ENCODE results near the gene DDX10. TPM values are rescaled to one million over a fixed set of nuclear protein-coding genes. Genes with fewer than 3 reads are reported as not detected.

The DDX10 gene
- total and polyA plus RNA-seq, 2 of the 8 experiments (the other 6 are each of a cell fraction or from before 2014, with no cell fraction given) = 49.2 to 52.2 TPM

DNA sequence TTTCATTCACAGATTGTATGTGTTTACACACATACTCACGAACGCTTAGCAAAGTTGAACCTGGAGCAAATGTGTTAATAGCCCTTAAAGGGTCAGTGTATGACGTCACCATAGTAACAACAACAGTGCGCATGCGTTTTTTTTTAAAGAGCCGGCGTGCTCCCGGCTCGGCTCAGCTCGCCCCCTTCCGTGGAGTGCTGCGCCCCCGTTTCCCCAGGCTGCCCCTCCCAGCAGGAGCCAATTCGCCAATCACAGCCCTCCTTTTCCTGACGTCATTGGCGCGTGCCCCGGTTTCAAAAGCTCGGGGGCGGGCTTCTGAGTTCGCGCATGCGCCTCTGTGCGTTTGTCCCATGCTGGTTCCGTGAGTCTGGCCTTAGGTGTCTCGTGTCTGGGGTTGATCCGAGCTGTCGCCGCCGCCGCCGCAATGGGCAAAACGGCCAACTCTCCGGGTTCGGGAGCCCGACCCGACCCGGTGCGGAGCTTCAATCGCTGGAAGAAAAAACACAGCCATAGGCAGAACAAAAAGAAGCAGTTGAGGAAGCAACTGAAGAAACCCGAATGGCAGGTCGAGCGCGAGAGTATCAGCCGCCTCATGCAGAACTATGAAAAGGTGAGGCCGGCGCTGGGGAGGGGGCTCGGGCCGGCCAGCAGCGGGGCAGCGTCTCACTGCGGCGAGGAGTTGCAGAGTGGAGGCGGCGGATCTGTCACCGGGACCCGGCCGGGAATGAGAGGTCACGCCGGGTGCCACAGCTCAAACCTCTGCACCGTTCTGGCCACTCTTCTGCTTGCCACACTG lies at the start of gene DDX10 (continued):
- TF ChIP-seq CTBP2 (IDR thresholded peaks at IDR 0.05; ENCODE audit: borderline replicate concordance, insufficient read depth, insufficient read length, low read length) (no peak), USF2 (IDR thresholded peaks at IDR 0.05; ENCODE audit: low read length) (peak; percentile 48), YY1 (IDR thresholded peaks at IDR 0.05; ENCODE audit: low read depth, low read length) (no peak), GTF2F1 (IDR thresholded peaks at IDR 0.05; ENCODE audit: borderline replicate concordance, low read depth, low read length) (no peak), RAD21 (IDR thresholded peaks at IDR 0.05 in 1 of 2, conservative IDR thresholded peaks at IDR 0.05 in 1 of 2; ENCODE audit: low read depth in 2 of 2, low read length in 2 of 2) (no peak), NRF1 (IDR thresholded peaks at IDR 0.05; ENCODE audit: low read depth, low read length) (peak; percentile 47), KDM5A (IDR thresholded peaks at IDR 0.05; ENCODE audit: low read length) (no peak), CREB1 (IDR thresholded peaks at IDR 0.05) (peak; percentile 94), SP1 (IDR thresholded peaks at IDR 0.05; ENCODE audit: low read depth, low read length) (0 out of 2 replicates have a peak, but pooled peaks have one; percentile 44), TCF12 (IDR thresholded peaks at IDR 0.05; ENCODE audit: low read depth, low read length) (no peak), POLR2AphosphoS5 (IDR thresholded peaks at IDR 0.05; ENCODE audit: low read depth, low read length) (peak; percentile 70), RBBP5 (IDR thresholded peaks at IDR 0.05; ENCODE audit: borderline replicate concordance, low read depth, low read length) (no peak), EZH2 (IDR thresholded peaks at IDR 0.05; ENCODE audit: low read depth, low read length, severe bottlenecking) (no peak), ATF2 (IDR thresholded peaks at IDR 0.05; ENCODE audit: low read length) (peak; percentile 96)
- TF ChIP-seq, protein P1, sequence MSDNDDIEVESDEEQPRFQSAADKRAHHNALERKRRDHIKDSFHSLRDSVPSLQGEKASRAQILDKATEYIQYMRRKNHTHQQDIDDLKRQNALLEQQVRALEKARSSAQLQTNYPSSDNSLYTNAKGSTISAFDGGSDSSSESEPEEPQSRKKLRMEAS (IDR thresholded peaks at IDR 0.05) = peak; percentile 76
- TF ChIP-seq, protein P2, sequence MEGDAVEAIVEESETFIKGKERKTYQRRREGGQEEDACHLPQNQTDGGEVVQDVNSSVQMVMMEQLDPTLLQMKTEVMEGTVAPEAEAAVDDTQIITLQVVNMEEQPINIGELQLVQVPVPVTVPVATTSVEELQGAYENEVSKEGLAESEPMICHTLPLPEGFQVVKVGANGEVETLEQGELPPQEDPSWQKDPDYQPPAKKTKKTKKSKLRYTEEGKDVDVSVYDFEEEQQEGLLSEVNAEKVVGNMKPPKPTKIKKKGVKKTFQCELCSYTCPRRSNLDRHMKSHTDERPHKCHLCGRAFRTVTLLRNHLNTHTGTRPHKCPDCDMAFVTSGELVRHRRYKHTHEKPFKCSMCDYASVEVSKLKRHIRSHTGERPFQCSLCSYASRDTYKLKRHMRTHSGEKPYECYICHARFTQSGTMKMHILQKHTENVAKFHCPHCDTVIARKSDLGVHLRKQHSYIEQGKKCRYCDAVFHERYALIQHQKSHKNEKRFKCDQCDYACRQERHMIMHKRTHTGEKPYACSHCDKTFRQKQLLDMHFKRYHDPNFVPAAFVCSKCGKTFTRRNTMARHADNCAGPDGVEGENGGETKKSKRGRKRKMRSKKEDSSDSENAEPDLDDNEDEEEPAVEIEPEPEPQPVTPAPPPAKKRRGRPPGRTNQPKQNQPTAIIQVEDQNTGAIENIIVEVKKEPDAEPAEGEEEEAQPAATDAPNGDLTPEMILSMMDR (IDR thresholded peaks at IDR 0.05; ENCODE audit: control extremely low read depth in 1 of 3, insufficient read depth in 1 of 3, low read depth in 1 of 3, low read length in 3 of 3) = no peak
- TF ChIP-seq, protein P3, sequence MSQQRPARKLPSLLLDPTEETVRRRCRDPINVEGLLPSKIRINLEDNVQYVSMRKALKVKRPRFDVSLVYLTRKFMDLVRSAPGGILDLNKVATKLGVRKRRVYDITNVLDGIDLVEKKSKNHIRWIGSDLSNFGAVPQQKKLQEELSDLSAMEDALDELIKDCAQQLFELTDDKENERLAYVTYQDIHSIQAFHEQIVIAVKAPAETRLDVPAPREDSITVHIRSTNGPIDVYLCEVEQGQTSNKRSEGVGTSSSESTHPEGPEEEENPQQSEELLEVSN (IDR thresholded peaks at IDR 0.05) = peak; percentile 49; the same call in 1 of the 2 replicates

Data from H1 (cell line).